IMR-90 (cell line): ENCODE measurements around the gene PDE4C. TPM values are rescaled to one million over a fixed set of nuclear protein-coding genes. Genes with fewer than 3 reads are reported as not detected.

Experiments used
- ATAC-seq: fragments of 200-7000 bp; cut with Tn5 transposase; 2 replicates; pipeline ENCODE4 v1.9.1; 2020; ENCODE audit warnings: low read depth, mild to moderate bottlenecking, moderate library complexity
- BruUV-seq: library from RNA; stranded (reverse); fragments of 400-500 nt; replicated peaks from 2 replicates; lab custom pipeline; 2021; lab: Mats Ljungman, UMichigan
- CTCF ChIA-PET: fragments of 300-600 bp; formaldehyde crosslinking; extraction: SDS; loops from one replicate; lab custom pipeline; 2021; ENCODE audit warnings: antibody characterized with exemption; lab: Yijun Ruan, JAX
- POLR2A ChIA-PET: fragments of 300-600 bp; sonication (Branson Sonifier 250); formaldehyde crosslinking; loops from one replicate; lab custom pipeline; 2022; ENCODE audit warnings: antibody characterized with exemption; ENCODE audit not compliant: unreplicated experiment; lab: Charles Lee
- DNase-seq: peaks from one replicate; pipeline ENCODE4 v3.0.0; 2013
- H2AFZ ChIP-seq: replicated peaks from 2 replicates; pipeline ENCODE3; 2013; ENCODE audit warnings: low read length, mild to moderate bottlenecking; ENCODE audit not compliant: poor library complexity
- H2AK5ac ChIP-seq: 2 replicates; pipeline ENCODE4 v1.6.1; 2013; ENCODE audit warnings: low read depth, low read length, inconsistent platforms
- H2AK9ac ChIP-seq: replicated peaks from 2 replicates; pipeline ENCODE3; 2013; ENCODE audit warnings: mild to moderate bottlenecking, low read depth, low read length, moderate library complexity; ENCODE audit not compliant: poor library complexity
- H2BK120ac ChIP-seq: 2 replicates; pipeline ENCODE4 v1.6.1; 2013; ENCODE audit warnings: low read depth, low read length, inconsistent platforms
- H2BK15ac ChIP-seq: 3 replicates; pipeline ENCODE4 v1.6.1; 2013; ENCODE audit warnings: low read depth, low read length, inconsistent platforms
- H2BK20ac ChIP-seq: 2 replicates; pipeline ENCODE4 v1.6.1; 2013; ENCODE audit warnings: low read depth, mild to moderate bottlenecking, inconsistent platforms, low read length, moderate library complexity
- H2BK5ac ChIP-seq: 2 replicates; pipeline ENCODE4 v1.6.1; 2013; ENCODE audit warnings: mild to moderate bottlenecking, low read depth, low read length, inconsistent platforms; ENCODE audit not compliant: poor library complexity, severe bottlenecking
- H3K14ac ChIP-seq: replicated peaks from 2 replicates; pipeline ENCODE4 v1.6.1; 2013; ENCODE audit warnings: low read depth, low read length, inconsistent platforms
- H3K18ac ChIP-seq: 2 replicates; pipeline ENCODE4 v1.6.1; 2013; ENCODE audit warnings: low read depth, low read length, control low read depth
- H3K23ac ChIP-seq: 2 replicates; pipeline ENCODE4 v1.6.1; 2013; ENCODE audit warnings: low read depth, low read length, inconsistent platforms
- H3K27ac ChIP-seq: 2 replicates; pipeline ENCODE4 v1.5.1; 2013; ENCODE audit warnings: mild to moderate bottlenecking, control low read depth, low read length; ENCODE audit not compliant: insufficient read depth
- H3K27me3 ChIP-seq: 2 replicates; pipeline ENCODE4 v1.6.1; 2013; ENCODE audit warnings: low read length; ENCODE audit not compliant: control insufficient read depth, insufficient read depth
- H3K36me3 ChIP-seq: 2 replicates; pipeline ENCODE4 v1.6.1; 2013; ENCODE audit warnings: low read length, mixed read lengths; ENCODE audit not compliant: control insufficient read depth, insufficient read depth
- H3K4ac ChIP-seq: 2 replicates; pipeline ENCODE4 v1.6.1; 2013; ENCODE audit warnings: low read depth, low read length, inconsistent platforms
- H3K4me1 ChIP-seq: 2 replicates; pipeline ENCODE4 v1.6.1; 2013; ENCODE audit warnings: low read length, mixed read lengths; ENCODE audit not compliant: control insufficient read depth, insufficient read depth
- H3K4me2 ChIP-seq: 2 replicates; pipeline ENCODE4 v1.6.1; 2013; ENCODE audit warnings: low read depth, mild to moderate bottlenecking, control low read depth, low read length, moderate library complexity
- H3K4me3 ChIP-seq: 2 replicates; pipeline ENCODE4 v1.5.1; 2013; ENCODE audit warnings: low read depth, mild to moderate bottlenecking, control low read depth, low read length, moderate library complexity; ENCODE audit not compliant: insufficient read depth
- H3K56ac ChIP-seq: 2 replicates; pipeline ENCODE4 v1.6.1; 2013; ENCODE audit warnings: low read length, inconsistent platforms; ENCODE audit not compliant: insufficient read depth; ENCODE audit errors: extremely low read depth
- H3K79me1 ChIP-seq, 2 experiments: 2 replicates each; pipeline ENCODE4 v1.6.1; 2013; ENCODE audit warnings: low read length in 2 of 2, inconsistent platforms in 1 of 2, low read depth in 1 of 2
- H3K9ac ChIP-seq: 2 replicates; pipeline ENCODE4 v1.6.1; 2013; ENCODE audit warnings: low read depth, low read length, control low read depth
- H3K9me1 ChIP-seq: 2 replicates; pipeline ENCODE4 v1.6.1; 2013; ENCODE audit warnings: low read length, inconsistent platforms; ENCODE audit not compliant: insufficient read depth
- H3K9me3 ChIP-seq: 2 replicates; pipeline ENCODE4 v1.6.1; 2013; ENCODE audit warnings: low read length; ENCODE audit not compliant: control insufficient read depth, insufficient read depth
- H4K20me1 ChIP-seq: 2 replicates; pipeline ENCODE4 v1.6.1; 2013; ENCODE audit warnings: low read length, inconsistent platforms; ENCODE audit not compliant: insufficient read depth
- H4K5ac ChIP-seq: 2 replicates; pipeline ENCODE4 v1.6.1; 2013; ENCODE audit warnings: mild to moderate bottlenecking, low read depth, low read length, control low read depth
- H4K8ac ChIP-seq, 2 experiments: 2 replicates each; pipeline ENCODE4 v1.6.1; 2013; ENCODE audit warnings: low read depth in 2 of 2, low read length in 2 of 2, control low read depth in 1 of 2, inconsistent platforms in 1 of 2
- H4K91ac ChIP-seq: 2 replicates; pipeline ENCODE4 v1.6.1; 2013; ENCODE audit warnings: low read depth, low read length, inconsistent platforms; ENCODE audit not compliant: insufficient read depth
- MAFK ChIP-seq: IDR thresholded peaks from 2 replicates; pipeline ENCODE4 v1.6.1; 2012; ENCODE audit warnings: low read depth, low read length, improper control_type of control experiment
- NFE2L2 ChIP-seq: fragments of 150-350 bp; IDR thresholded peaks from 2 replicates; pipeline ENCODE4 v1.6.1; 2016; ENCODE audit warnings: low read depth, mild to moderate bottlenecking, low read length
- SMC3 ChIP-seq: fragments of 150-350 bp; IDR thresholded peaks from 2 replicates; pipeline ENCODE4 v1.6.1; 2016; ENCODE audit warnings: low read depth, mild to moderate bottlenecking, antibody characterized with exemption, low read length, moderate library complexity
- WGBS, 2 experiments: methylation state at CpG; one replicate each; pipeline versions ENCODE4 v1.1.5 to v1.1.7; 2013; ENCODE audit warnings: missing lambda C conversion rate in 2 of 2; ENCODE audit not compliant: insufficient read length in 1 of 2; ENCODE audit errors: extremely low coverage in 2 of 2; 5-methylcytosine and 5-hydroxymethylcytosine counted together
- dilution Hi-C: fragments of 300-500 bp; cut with HindIII; formaldehyde crosslinking; loops from one replicate; pipeline ENCODE4 v1.14.3; 2018; ENCODE audit warnings: low sequenced_read_pairs; ENCODE audit not compliant: unreplicated experiment
- in situ Hi-C: fragments of 300-500 bp; cut with MboI; formaldehyde crosslinking; loops from 3 replicates; pipeline ENCODE4 v1.14.3; 2019; ENCODE audit warnings: low sequenced_read_pairs, inconsistent platforms, mixed read lengths
- intact Hi-C: fragments of 100-400 bp; cut with micrococcal nuclease; formaldehyde crosslinking; loops from 2 replicates; pipeline ENCODE4 v1.10.0; 2022
- polyA plus RNA-seq, 3 experiments: library from polyadenylated mRNA; depleted of rRNA; stranded (reverse); fragments of >200 nt; gene quantifications; 2 replicates each; pipeline ENCODE4 v1.2.3, GENCODE V29; 2012; ENCODE audit warnings: low replicate concordance in 1 of 3
- total RNA-seq: library from RNA; depleted of rRNA; stranded (reverse); fragments of >200 nt; gene quantifications from 2 replicates; pipeline ENCODE4 v1.2.3, GENCODE V29; 2012

The PDE4C gene
- total and polyA plus RNA-seq, 2 of the 4 experiments (the other 2 are of a cell fraction), result 0.18 to 0.24 TPM

- CTCF ChIA-PET, result no interaction called here
- Histone ChIP-seq H2AK5ac (no peak overlapping the region), H3K36me3 (peaks cover 34% of the 10 kb centered on the region), H3K9ac (no peak overlapping the region), H3K14ac (no peak overlapping the region), H3K56ac (no peak overlapping the region), H4K5ac (no peak overlapping the region), H2AK9ac (no peak overlapping the region), H4K20me1 (peaks cover 4% of the 10 kb centered on the region; the same call in 1 of the 2 replicates), H3K9me1 (peaks cover 3% of the 10 kb centered on the region; the same call in 1 of the 2 replicates), H3K79me1 (no peaks in the 10 kb centered on the region; a peak in 1 of 4 replicates), H3K4me2 (no peak overlapping the region), H2BK120ac (no peak overlapping the region), H3K4me1 (no peaks in the 10 kb centered on the region), H3K9me3 (no peaks in the 10 kb centered on the region), H3K27ac (no peak overlapping the region), H3K4me3 (no peak overlapping the region), H4K8ac (no peak overlapping the region), H4K91ac (no peak overlapping the region), H3K27me3 (no peaks in the 10 kb centered on the region), H2BK5ac (no peak overlapping the region), H2BK15ac (no peak overlapping the region), H2AFZ (no peak overlapping the region), H2BK20ac (no peak overlapping the region), H3K4ac (no peak overlapping the region), H3K23ac (no peak overlapping the region), H3K18ac (no peak overlapping the region)
- TF ChIP-seq SMC3, result no peak
- no peak for TF ChIP-seq MAFK
- TF ChIP-seq NFE2L2, result no peak
- 96% methylated on average over 17 of the region's 23 CpGs; no CpG with 5 or more reads in 1 of the 2 experiments for WGBS, 2 experiments
- in situ Hi-C loops, result no loop called here
- ATAC-seq (no peak), DNase-seq (no peak)
- no TSS peak for BruUV-seq
- intact Hi-C loops, result no loop called here
- dilution Hi-C loops, result no loop called here
- POLR2A ChIA-PET, result no interaction called here
These were observed 38.8 kb upstream of the PDE4C start for GRCh38 chr19:18264971-18265540.
